GM12873 (cell line): ENCODE data around the gene WHRN.

ENCODE experiments used
- CTCF ChIP-seq: IDR thresholded peaks from 2 replicates; pipeline ENCODE4 v1.5.1; 2012; ENCODE audit warnings: low read depth, mild to moderate bottlenecking, moderate library complexity, low read length, control low read depth; ENCODE audit not compliant: insufficient read depth; ENCODE audit errors: missing control alignments

Gene WHRN

GRCh38 chr9:114409842-114410241, 95.4 kb downstream of the WHRN start:
- TF ChIP-seq CTCF, result no peak

GRCh38 chr9:114409103-114409780, 96.0 kb downstream of the WHRN start:
- TF ChIP-seq CTCF, result no peak

GRCh38 chr9:114408645-114409044, 96.6 kb downstream of the WHRN start:
- no peak for TF ChIP-seq CTCF

DNA sequence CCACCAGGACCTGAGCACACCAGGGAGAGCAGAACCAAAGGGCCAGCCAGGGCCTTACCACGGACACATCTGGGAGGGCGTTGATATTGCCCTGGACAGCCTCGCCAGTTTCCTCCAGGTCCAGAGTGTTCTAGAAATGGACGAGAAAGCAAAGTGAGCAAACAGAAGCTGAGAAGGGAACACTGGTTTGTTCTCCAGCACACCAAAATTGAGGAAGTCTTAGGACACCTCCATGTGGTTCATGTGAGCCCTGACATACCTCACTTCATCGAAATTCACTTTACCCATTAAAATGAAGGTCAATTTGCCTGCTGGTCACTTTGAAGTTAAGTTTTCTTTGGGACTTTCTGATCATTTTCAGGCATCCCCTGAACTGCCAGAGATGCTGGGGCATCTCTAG, 97.4 kb downstream of the WHRN start:
- TF ChIP-seq CTCF, result no peak

DNA sequence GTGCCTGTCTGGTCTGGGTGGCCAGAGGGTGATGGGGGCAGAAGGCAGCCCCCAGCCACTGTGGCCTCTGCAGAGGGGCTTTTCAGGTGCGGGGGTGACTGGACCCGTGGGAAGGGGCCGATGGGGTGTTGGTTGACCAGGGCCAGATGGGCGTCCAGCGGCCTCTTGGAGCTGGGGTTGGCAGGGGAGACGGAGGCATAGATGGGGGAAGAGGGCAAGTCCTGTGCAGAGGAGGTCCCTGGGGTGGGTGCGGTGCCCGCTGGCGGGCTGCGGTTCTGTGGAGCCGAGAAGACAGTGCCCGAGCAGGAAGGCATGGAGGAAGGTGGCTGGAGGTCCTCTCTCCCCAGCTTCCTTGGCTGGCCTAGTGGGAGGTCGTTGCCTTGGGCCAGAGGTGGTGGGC, 98.8 kb downstream of the WHRN start:
- TF ChIP-seq CTCF, result no peak

DNA sequence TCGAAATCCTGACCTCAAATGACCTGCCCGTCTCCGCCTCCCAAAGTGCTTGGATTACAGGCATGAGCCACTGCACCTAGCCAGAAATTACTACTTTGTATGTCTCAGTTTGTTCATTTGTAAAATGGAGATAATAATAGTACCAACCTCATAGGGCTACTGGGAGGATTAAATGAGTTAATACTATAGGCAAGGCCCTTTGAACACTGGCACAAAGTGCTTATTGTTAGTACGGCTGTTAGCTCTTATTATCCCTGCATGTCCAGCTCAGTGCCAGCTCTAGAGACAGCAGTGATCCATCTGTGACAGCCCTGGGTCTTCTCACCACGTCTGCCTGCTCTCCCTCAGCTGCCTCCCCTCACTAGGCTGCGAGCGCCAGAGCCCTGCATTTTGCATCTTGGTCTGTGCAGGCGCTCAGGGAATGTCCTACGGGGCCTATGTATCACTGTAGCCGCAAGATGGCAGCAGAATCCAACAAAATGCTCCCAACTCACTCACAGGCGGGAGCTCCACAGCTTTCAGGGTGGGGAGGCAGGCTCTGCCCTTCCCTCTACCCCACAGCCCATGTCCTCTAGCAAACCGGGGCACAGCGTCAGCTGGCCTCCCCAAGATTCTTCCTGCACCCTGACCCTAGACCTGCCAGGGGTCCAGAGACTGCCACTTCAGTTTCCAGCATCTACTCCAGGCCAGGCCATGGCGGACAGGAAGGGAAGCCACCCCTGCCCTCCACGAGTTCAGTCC, 99.8 kb downstream of the WHRN start:
- TF ChIP-seq CTCF, result peak; percentile 86

GRCh38 chr9:114404531-114404930, 100.7 kb downstream of the WHRN start:
- no peak for TF ChIP-seq CTCF
